GM12878 (cell line): ENCODE measurements around the gene SLC46A2. TPM values are rescaled to one million over a fixed set of nuclear protein-coding genes. Genes with fewer than 3 reads are reported as not detected.

Source experiments
- ATAC-seq: fragments of 200-7000 bp; cut with Tn5 transposase; 3 replicates; pipeline ENCODE4 v1.9.1; 2020; ENCODE audit warnings: mild to moderate bottlenecking, moderate library complexity
- BruUV-seq: library from RNA; stranded (reverse); fragments of 400-500 nt; replicated peaks from 2 replicates; lab custom pipeline; 2021; lab: Mats Ljungman, UMichigan
- CTCF ChIA-PET: fragments of 300-600 bp; sonication (Branson Sonifier 250); formaldehyde crosslinking; extraction: SDS; loops from one replicate; lab custom pipeline; 2021; ENCODE audit warnings: inconsistent platforms; lab: Yijun Ruan, JAX
- POLR2A ChIA-PET: fragments of 350-600 bp; formaldehyde crosslinking; extraction: SDS; loops from one replicate; lab custom pipeline; 2021; ENCODE audit warnings: inconsistent platforms; lab: Charles Lee
- RAD21 ChIA-PET: fragments of 300-600 bp; sonication (Branson Sonifier 250); formaldehyde crosslinking; loops from one replicate; lab custom pipeline; 2023; ENCODE audit warnings: antibody characterized with exemption; ENCODE audit not compliant: unreplicated experiment; lab: Charles Lee
- SMC1A ChIA-PET: fragments of 300-600 bp; sonication (Branson Sonifier 250); formaldehyde crosslinking; loops from one replicate; lab custom pipeline; 2023; ENCODE audit not compliant: unreplicated experiment, uncharacterized antibody; lab: Charles Lee
- DNase-seq: peaks from one replicate; pipeline ENCODE4 v3.0.0-alpha.2; 2011; ENCODE audit warnings: low read depth, low spot score
- FAIRE-seq: peaks from 3 replicates; lab custom pipeline; 2011; peaks lifted over from hg19 to GRCh38; lab: Jason Lieb, UNC
- H2AFZ ChIP-seq: 2 replicates; pipeline ENCODE4 v1.6.0; 2011; ENCODE audit warnings: low read depth, low read length, control low read depth; ENCODE audit not compliant: control insufficient read depth
- H3K27ac ChIP-seq: 2 replicates; pipeline ENCODE4 v1.5.1; 2011; ENCODE audit warnings: control low read depth; ENCODE audit not compliant: control insufficient read depth, insufficient read depth
- H3K27me3 ChIP-seq, 2 experiments: replicated peaks in 1 of 2; 2 replicates each; pipeline versions ENCODE4 v1.6.0 to v1.6.1; 2011; ENCODE audit warnings: low read length in 1 of 2; ENCODE audit not compliant: control insufficient read depth in 2 of 2, insufficient read depth in 2 of 2
- H3K36me3 ChIP-seq, 2 experiments: 2 replicates each; pipeline ENCODE4 v1.5.1; 2011; ENCODE audit warnings: low read length in 1 of 2; ENCODE audit not compliant: control insufficient read depth in 2 of 2, insufficient read depth in 2 of 2
- H3K4me1 ChIP-seq: 2 replicates; pipeline ENCODE4 v1.6.1; 2011; ENCODE audit warnings: mild to moderate bottlenecking, low read length, moderate library complexity, mixed read lengths; ENCODE audit not compliant: control insufficient read depth, insufficient read depth
- H3K4me2 ChIP-seq: 2 replicates; pipeline ENCODE4 v1.6.0; 2011; ENCODE audit warnings: control low read depth; ENCODE audit not compliant: control insufficient read depth, insufficient read depth
- H3K4me3 ChIP-seq: fragments of 200-600 bp; sonication (generic); 2 replicates; pipeline ENCODE4 v1.5.1; 2016
- H3K79me2 ChIP-seq: 2 replicates; pipeline ENCODE4 v1.6.0; 2011; ENCODE audit warnings: low read length; ENCODE audit not compliant: control insufficient read depth, insufficient read depth
- H3K9ac ChIP-seq: 2 replicates; pipeline ENCODE4 v1.8.0; 2011; ENCODE audit warnings: low read length, control low read depth, mixed read lengths; ENCODE audit not compliant: control insufficient read depth, insufficient read depth
- H3K9me3 ChIP-seq: replicated peaks from 3 replicates; pipeline ENCODE4 v1.5.1; 2011; ENCODE audit warnings: mild to moderate bottlenecking, low read length; ENCODE audit not compliant: control insufficient read depth, insufficient read depth
- H4K20me1 ChIP-seq: 2 replicates; pipeline ENCODE4 v1.6.0; 2011; ENCODE audit not compliant: control insufficient read depth, insufficient read depth
- KLF5 ChIP-seq: fragments of 450-650 bp; IDR thresholded peaks from 2 replicates; pipeline ENCODE4 v1.6.1; 2014; ENCODE audit warnings: mild to moderate bottlenecking; ENCODE audit not compliant: partially characterized antibody
- MAX ChIP-seq: IDR thresholded peaks from 2 replicates; pipeline ENCODE4 v1.6.1; 2012; ENCODE audit warnings: low read depth, low read length, improper control_type of control experiment
- MTA2 ChIP-seq: fragments of 450-650 bp; IDR thresholded peaks from 2 replicates; pipeline ENCODE4 v1.6.1; 2016; ENCODE audit warnings: low read depth, mild to moderate bottlenecking, moderate library complexity
- NBN ChIP-seq: fragments of 450-650 bp; IDR thresholded peaks from 2 replicates; pipeline ENCODE4 v1.6.1; 2016
- NFIC ChIP-seq: IDR thresholded peaks from 2 replicates; pipeline ENCODE4 v1.6.1; 2012; ENCODE audit warnings: low read depth, mild to moderate bottlenecking, inconsistent platforms, low read length, moderate library complexity
- PML ChIP-seq: IDR thresholded peaks from 2 replicates; pipeline ENCODE4 v1.6.1; 2012; ENCODE audit warnings: low read length, inconsistent platforms
- POU2F2 ChIP-seq: IDR thresholded peaks from 3 replicates; pipeline ENCODE4 v1.6.1; 2011; ENCODE audit warnings: low read depth, mild to moderate bottlenecking, low read length, borderline replicate concordance
- RAD51 ChIP-seq: fragments of 450-650 bp; IDR thresholded peaks from 2 replicates; pipeline ENCODE4 v1.6.1; 2016; ENCODE audit warnings: moderate library complexity, mild to moderate bottlenecking, inconsistent platforms
- RB1 ChIP-seq: fragments of 450-650 bp; formaldehyde crosslinking; IDR thresholded peaks from 2 replicates; pipeline ENCODE4 v1.6.1; 2017; ENCODE audit warnings: mild to moderate bottlenecking, borderline replicate concordance
- RELB ChIP-seq: fragments of 450-650 bp; IDR thresholded peaks from 2 replicates; pipeline ENCODE4 v1.6.1; 2017; ENCODE audit warnings: low read depth, mild to moderate bottlenecking, moderate library complexity
- RFX5 ChIP-seq: IDR thresholded peaks from 2 replicates; pipeline ENCODE4 v1.6.1; 2011; ENCODE audit warnings: low read depth, low read length, improper control_type of control experiment
- SIN3A ChIP-seq: IDR thresholded peaks from 2 replicates; pipeline ENCODE4 v1.6.1; 2012; ENCODE audit warnings: low read depth, low read length, improper control_type of control experiment
- SMC3 ChIP-seq: IDR thresholded peaks from 2 replicates; pipeline ENCODE4 v1.6.1; 2011; ENCODE audit warnings: low read length, improper control_type of control experiment, borderline replicate concordance
- YBX1 ChIP-seq: fragments of 450-650 bp; IDR thresholded peaks from 2 replicates; pipeline ENCODE4 v1.6.1; 2016; ENCODE audit warnings: antibody characterized with exemption
- ZNF217 ChIP-seq: fragments of 450-650 bp; IDR thresholded peaks from 2 replicates; pipeline ENCODE4 v1.6.1; 2017; ENCODE audit warnings: antibody characterized with exemption, mild to moderate bottlenecking
- ZSCAN29 ChIP-seq: fragments of 450-650 bp; IDR thresholded peaks from 2 replicates; pipeline ENCODE4 v1.6.1; 2017; ENCODE audit warnings: mild to moderate bottlenecking, moderate library complexity
- WGBS: methylation state at CpG from one replicate; pipeline ENCODE4 v1.1.6; 2016; ENCODE audit warnings: low lambda C conversion rate; ENCODE audit not compliant: insufficient replicate concordance, insufficient coverage; ENCODE audit errors: missing lambda C conversion rate; 5-methylcytosine and 5-hydroxymethylcytosine counted together
- in situ Hi-C: fragments of 300-500 bp; cut with MboI; formaldehyde crosslinking; loops from 9 replicates; pipeline ENCODE4 v1.14.3; 2018; ENCODE audit warnings: mixed read lengths
- intact Hi-C: fragments of 100-400 bp; cut with micrococcal nuclease; formaldehyde crosslinking; loops from one replicate; pipeline ENCODE4 v1.14.2; 2022; ENCODE audit not compliant: unreplicated experiment
- polyA plus RNA-seq, 11 experiments: library from polyadenylated mRNA; depleted of rRNA in 4 of 11; unstranded in 6 of 11; stranded (reverse) in 5 of 11; fragments of >200 nt; fragmentation: Nextera tagmentation in 4 of 11; fragmentation: Illumina TruSeq in 1 of 11; extraction: Ambion mirVana in 4 of 11; extraction: Trizol in 1 of 11; gene quantifications; 1 replicate in 1 of 11; 2 replicates in 10 of 11; pipeline versions ENCODE4 v1.2.1 to v1.2.3, GENCODE V29; 2011 to 2016; ENCODE audit warnings: inconsistent platforms in 2 of 11, missing spikeins in 2 of 11, low read depth in 1 of 11
- total RNA-seq, 4 experiments: library from RNA; depleted of rRNA in 3 of 4; stranded (reverse); fragments of >200 nt in 3 of 4; fragmentation: Illumina TruSeq in 1 of 4; extraction: Trizol in 1 of 4; gene quantifications; 2 replicates each; pipeline versions ENCODE4 v1.2.1 to v1.2.3, GENCODE V29; 2013 to 2021

Gene SLC46A2
- total and polyA plus RNA-seq, 10 of the 15 experiments (the other 5 are each of a cell fraction or from before 2014, with no cell fraction given): not detected

GRCh38 chr9:112873773-112874405, 16.8 kb downstream of the SLC46A2 start:
- BruUV-seq: no TSS peak
- Histone ChIP-seq H3K79me2 (no peaks in the 10 kb centered on the region), H3K27ac (no peak overlapping the region), H4K20me1 (no peaks in the 10 kb centered on the region), H3K36me3 (no peaks in the 10 kb centered on the region; a peak in 1 of 4 replicates), H3K9ac (no peak overlapping the region), H3K4me1 (peaks cover 4% of the 10 kb centered on the region), H2AFZ (no peak overlapping the region), H3K9me3 (no peaks in the 10 kb centered on the region), H3K27me3 (no peaks in the 10 kb centered on the region; a peak in 1 of 4 replicates), H3K4me3 (no peak overlapping the region), H3K4me2 (no peak overlapping the region)
- 77% methylated on average over 4 of the region's 4 CpGs for WGBS
- CTCF ChIA-PET: interaction anchor here (1.0 kb wide), 1 partner anchor 29 kb away, joined by 3 read pairs; no protein-coding TSS in a partner anchor
- TF ChIP-seq RAD51 (no peak), POU2F2 (no peak), ZNF217 (no peak), RB1 (no peak), KLF5 (no peak), SIN3A (no peak), MAX (no peak), RELB (no peak), NFIC (no peak), PML (no peak), NBN (no peak), SMC3 (no peak), MTA2 (no peak), YBX1 (no peak), RFX5 (no peak), ZSCAN29 (no peak)
- in situ Hi-C loops (no loop called here), intact Hi-C loops (no loop called here)
- POLR2A ChIA-PET: no interaction called here
- FAIRE-seq (no peak), ATAC-seq (no peak), DNase-seq (no peak)
- SMC1A ChIA-PET: no interaction called here
- RAD21 ChIA-PET: no interaction called here
